DOHH2 (cell line): ENCODE measurements around the gene VKORC1.

Source experiments
- H3F3A ChIP-seq: fragments of 200-600 bp; sonication (generic), shearing (Covaris generic); 2 replicates; pipeline ENCODE4 v1.6.0; 2016; ENCODE audit warnings: antibody characterized with exemption, mild to moderate bottlenecking; ENCODE audit not compliant: control insufficient read depth, insufficient read depth
- H3K27ac ChIP-seq: fragments of 200-600 bp; sonication (generic); 2 replicates; pipeline ENCODE4 v1.5.1; 2014; ENCODE audit warnings: low read depth, mild to moderate bottlenecking, low read length, moderate library complexity
- H3K27me3 ChIP-seq: fragments of 200-600 bp; sonication (generic); 2 replicates; pipeline ENCODE4 v1.6.1; 2014; ENCODE audit warnings: mild to moderate bottlenecking, low read length, mixed read lengths; ENCODE audit not compliant: control insufficient read depth
- H3K36me3 ChIP-seq: fragments of 200-600 bp; sonication (generic); 2 replicates; pipeline ENCODE4 v1.6.1; 2014; ENCODE audit warnings: mild to moderate bottlenecking, low read length, moderate library complexity, mixed read lengths; ENCODE audit not compliant: control insufficient read depth
- H3K4me1 ChIP-seq: fragments of 200-600 bp; sonication (generic); 2 replicates; pipeline ENCODE4 v1.6.1; 2014; ENCODE audit warnings: mild to moderate bottlenecking, low read length, mixed read lengths; ENCODE audit not compliant: control insufficient read depth
- H3K4me2 ChIP-seq: fragments of 200-600 bp; sonication (generic); 2 replicates; pipeline ENCODE4 v1.6.0; 2014; ENCODE audit warnings: mild to moderate bottlenecking, low read length, moderate library complexity
- H3K4me3 ChIP-seq: fragments of 200-600 bp; sonication (generic); 2 replicates; pipeline ENCODE4 v1.5.1; 2014; ENCODE audit warnings: mild to moderate bottlenecking, low read length, mixed read lengths
- H3K79me2 ChIP-seq: fragments of 200-600 bp; sonication (generic); 2 replicates; pipeline ENCODE4 v1.6.1; 2014; ENCODE audit warnings: mild to moderate bottlenecking, low read length, mixed read lengths; ENCODE audit not compliant: control insufficient read depth
- H3K9me2 ChIP-seq: fragments of 200-600 bp; sonication (generic); replicated peaks from 2 replicates; pipeline ENCODE4 v1.6.1; 2014; ENCODE audit warnings: mild to moderate bottlenecking, low read length, mixed read lengths; ENCODE audit not compliant: control insufficient read depth
- H3K9me3 ChIP-seq: fragments of 200-600 bp; sonication (generic); 2 replicates; pipeline ENCODE4 v1.6.1; 2014; ENCODE audit warnings: antibody characterized with exemption, low read length, mixed read lengths; ENCODE audit not compliant: control insufficient read depth, insufficient read depth
- H4K20me1 ChIP-seq: fragments of 200-600 bp; sonication (generic); 2 replicates; pipeline ENCODE4 v1.6.0; 2014; ENCODE audit warnings: low read depth, mild to moderate bottlenecking, antibody characterized with exemption, low read length, moderate library complexity; ENCODE audit not compliant: control insufficient read depth, insufficient read depth
- CTCF ChIP-seq: fragments of 200-600 bp; sonication (generic); IDR thresholded peaks from one replicate; pipeline ENCODE4 v1.5.1; 2014; ENCODE audit warnings: antibody characterized with exemption, mild to moderate bottlenecking, low read depth, low read length; ENCODE audit not compliant: poor library complexity, severe bottlenecking
- EZH2phosphoT487 ChIP-seq: fragments of 200-600 bp; sonication (generic); IDR thresholded peaks from 2 replicates; pipeline ENCODE4 v1.6.1; 2017; ENCODE audit warnings: borderline replicate concordance, mild to moderate bottlenecking, antibody characterized with exemption, low read length, moderate library complexity, mixed read lengths

Gene VKORC1

GRCh38 chr16:31129568-31130335 lies 35.2 kb upstream of the VKORC1 start:
- Histone ChIP-seq H3K4me3 (no peak overlapping the region), H3K4me1 (no peaks in the 10 kb centered on the region), H3K27me3 (no peaks in the 10 kb centered on the region), H3K4me2 (no peak overlapping the region), H3F3A (no peaks in the 10 kb centered on the region), H3K27ac (no peak overlapping the region), H3K9me3 (no peaks in the 10 kb centered on the region), H3K9me2 (no peaks in the 10 kb centered on the region), H3K79me2 (no peaks in the 10 kb centered on the region), H4K20me1 (no peaks in the 10 kb centered on the region), H3K36me3 (peaks cover 18% of the 10 kb centered on the region)
- TF ChIP-seq EZH2phosphoT487, result no peak
- no peak for TF ChIP-seq CTCF

DNA sequence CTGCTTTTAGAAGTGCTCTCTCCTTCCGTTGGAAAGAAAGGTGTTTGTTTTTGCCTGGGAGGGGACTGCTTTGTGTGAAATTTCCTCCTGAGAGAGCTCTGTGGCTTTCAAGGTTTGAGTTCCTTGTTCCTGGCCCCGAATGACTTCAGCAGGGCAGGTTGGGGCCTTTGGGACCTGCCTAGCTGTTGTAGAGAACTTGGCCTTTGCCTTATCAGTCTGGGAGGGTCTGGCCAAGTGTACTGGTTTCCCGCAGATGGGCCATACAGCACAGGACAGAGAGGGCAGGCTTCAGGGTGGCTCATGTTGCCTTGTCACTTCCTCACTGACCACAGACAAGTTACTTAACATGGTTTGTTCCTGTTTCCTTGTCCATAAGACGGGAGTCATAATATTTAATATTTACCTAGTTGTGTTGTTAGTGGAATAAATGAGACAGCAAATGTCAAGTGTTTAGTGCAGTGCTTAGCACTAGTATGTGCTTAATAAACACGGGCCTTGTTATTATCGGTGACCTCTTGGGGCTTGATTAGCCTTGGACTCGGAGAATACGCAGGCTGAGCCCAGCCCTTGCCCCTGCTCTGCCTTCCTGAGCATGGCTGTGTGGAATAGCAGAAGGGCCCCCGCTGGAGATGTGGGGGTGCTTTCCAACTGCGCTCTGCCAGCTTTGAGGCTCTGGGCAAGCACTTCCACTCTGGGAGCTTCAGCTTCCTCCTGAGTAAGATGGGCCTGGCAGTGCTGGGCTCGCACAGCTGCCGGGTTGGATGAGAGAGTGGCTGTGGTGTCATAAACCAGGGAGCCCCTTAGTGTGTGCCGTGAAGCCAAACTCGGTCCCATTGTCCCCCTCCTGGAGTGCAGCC lies 34.3 kb upstream of the VKORC1 start:
- Histone ChIP-seq H3F3A (no peaks in the 10 kb centered on the region), H4K20me1 (no peaks in the 10 kb centered on the region), H3K4me2 (no peak overlapping the region), H3K9me3 (no peaks in the 10 kb centered on the region), H3K36me3 (peaks cover 22% of the 10 kb centered on the region), H3K27ac (no peak overlapping the region), H3K79me2 (no peaks in the 10 kb centered on the region), H3K4me3 (no peak overlapping the region), H3K4me1 (no peaks in the 10 kb centered on the region), H3K27me3 (no peaks in the 10 kb centered on the region), H3K9me2 (no peaks in the 10 kb centered on the region)
- no peak for TF ChIP-seq CTCF
- TF ChIP-seq EZH2phosphoT487, result no peak

GRCh38 chr16:31127182-31127581 lies 32.6 kb upstream of the VKORC1 start:
- peaks cover 29% of the 10 kb centered on the region for H3K36me3 ChIP-seq
- no peaks in the 10 kb centered on the region for H4K20me1 ChIP-seq
- H3K9me2 ChIP-seq, result no peaks in the 10 kb centered on the region
- H3K9me3 ChIP-seq, result no peaks in the 10 kb centered on the region
- H3K27ac ChIP-seq, result no peak overlapping the region
- H3K27me3 ChIP-seq, result no peaks in the 10 kb centered on the region
- H3K4me2 ChIP-seq, result no peak overlapping the region
- no peaks in the 10 kb centered on the region for H3F3A ChIP-seq
- H3K79me2 ChIP-seq, result no peaks in the 10 kb centered on the region
- no peaks in the 10 kb centered on the region for H3K4me1 ChIP-seq
- TF ChIP-seq EZH2phosphoT487 (no peak), CTCF (no peak)
- H3K4me3 ChIP-seq, result no peak overlapping the region
